ENCODE data around the gene ATP4A.

GRCh38 chr19:35555301-35556005 is 8.0 kb downstream of the ATP4A start:
- no peak for TF ChIP-seq PATZ1 (CRISPR knock-in tag; IDR thresholded peaks at IDR 0.05; ENCODE audit: borderline replicate concordance)
- no peak for TF ChIP-seq GLIS3 (CRISPR knock-in tag; IDR thresholded peaks at IDR 0.05)

Measured in SK-N-SH treated with all-trans-retinoic acid at 6 μM for 48 hours (cell line).